ENCODE results near the gene CFAP45. TPM values are rescaled to one million over a fixed set of nuclear protein-coding genes. Genes with fewer than 3 reads are reported as not detected.

Gene CFAP45
- total RNA-seq, 3 donors from 2014 or later (not counting 1 experiment from before 2014, with no cell fraction given), result 1.3 to 5.0 (median 1.6) TPM

DNA sequence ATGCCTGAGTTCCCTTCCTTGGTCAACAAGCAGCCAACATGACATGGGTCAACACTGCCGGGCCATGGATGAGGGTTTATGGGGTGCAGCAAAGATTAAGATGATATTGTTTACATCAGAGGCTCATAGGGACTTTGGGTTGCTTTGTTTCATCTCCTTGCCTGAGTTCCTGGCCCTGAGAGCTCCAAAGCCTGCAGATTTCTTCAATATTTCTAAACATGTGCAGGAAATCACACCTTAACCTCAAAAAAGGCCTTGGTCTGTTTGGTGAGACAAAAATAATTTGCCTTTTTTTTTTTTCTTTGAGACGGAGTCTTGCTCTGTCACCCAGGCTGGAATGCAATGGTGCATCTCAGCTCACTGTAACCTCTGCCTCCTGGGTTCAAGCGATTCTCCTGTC, 72.4 kb downstream of the CFAP45 start:
- Mint-ChIP-seq H3K36me3 (peaks cover 10% of the 10 kb centered on the region), H3K9me3 (peaks cover 5 to 6% of the 10 kb centered on the region in 2 donors), H3K4me3 (peak overlapping the region; percentile 62), H3K4me1 (peaks cover 75 to 83% of the 10 kb centered on the region in 2 donors), H3K27ac (peak overlapping the region; percentile 90 to 92), H3K27me3 (ENCODE audit: low read depth in 2 of 2) (peaks cover 20 to 24% of the 10 kb centered on the region in 2 donors)
- Histone ChIP-seq H3K4me3 (ENCODE audit: low read length) (no peak overlapping the region), H3K4me1 (ENCODE audit: control insufficient read depth, insufficient read depth, low read length) (peaks cover 78% of the 10 kb centered on the region), H3K36me3 (ENCODE audit: control insufficient read depth, insufficient read depth, low read length) (no peaks in the 10 kb centered on the region), H3K27me3 (ENCODE audit: control insufficient read depth, insufficient read depth, low read length) (no peaks in the 10 kb centered on the region), H3K9me3 (ENCODE audit: control insufficient read depth, insufficient read depth, low read length) (peaks cover 24% of the 10 kb centered on the region), H3K27ac (ENCODE audit: low read length) (peak overlapping the region; percentile 42)
- DNase-seq, result peak in 1 of 2 donors; percentile 72
- 35% methylated on average over 2 of the region's 3 CpGs for WGBS (ENCODE audit: insufficient coverage)
- ATAC-seq, result peak in 2 of 3 donors; percentile 24 to 25
- intact Hi-C loops (cut with micrococcal nuclease), result loop anchor here (2.0 to 10.0 kb wide), 2 partner anchors 27 to 1247 kb away; no protein-coding TSS in a partner anchor
- TF ChIP-seq, protein P1, sequence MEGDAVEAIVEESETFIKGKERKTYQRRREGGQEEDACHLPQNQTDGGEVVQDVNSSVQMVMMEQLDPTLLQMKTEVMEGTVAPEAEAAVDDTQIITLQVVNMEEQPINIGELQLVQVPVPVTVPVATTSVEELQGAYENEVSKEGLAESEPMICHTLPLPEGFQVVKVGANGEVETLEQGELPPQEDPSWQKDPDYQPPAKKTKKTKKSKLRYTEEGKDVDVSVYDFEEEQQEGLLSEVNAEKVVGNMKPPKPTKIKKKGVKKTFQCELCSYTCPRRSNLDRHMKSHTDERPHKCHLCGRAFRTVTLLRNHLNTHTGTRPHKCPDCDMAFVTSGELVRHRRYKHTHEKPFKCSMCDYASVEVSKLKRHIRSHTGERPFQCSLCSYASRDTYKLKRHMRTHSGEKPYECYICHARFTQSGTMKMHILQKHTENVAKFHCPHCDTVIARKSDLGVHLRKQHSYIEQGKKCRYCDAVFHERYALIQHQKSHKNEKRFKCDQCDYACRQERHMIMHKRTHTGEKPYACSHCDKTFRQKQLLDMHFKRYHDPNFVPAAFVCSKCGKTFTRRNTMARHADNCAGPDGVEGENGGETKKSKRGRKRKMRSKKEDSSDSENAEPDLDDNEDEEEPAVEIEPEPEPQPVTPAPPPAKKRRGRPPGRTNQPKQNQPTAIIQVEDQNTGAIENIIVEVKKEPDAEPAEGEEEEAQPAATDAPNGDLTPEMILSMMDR (IDR thresholded peaks at IDR 0.05), result no peak

DNA sequence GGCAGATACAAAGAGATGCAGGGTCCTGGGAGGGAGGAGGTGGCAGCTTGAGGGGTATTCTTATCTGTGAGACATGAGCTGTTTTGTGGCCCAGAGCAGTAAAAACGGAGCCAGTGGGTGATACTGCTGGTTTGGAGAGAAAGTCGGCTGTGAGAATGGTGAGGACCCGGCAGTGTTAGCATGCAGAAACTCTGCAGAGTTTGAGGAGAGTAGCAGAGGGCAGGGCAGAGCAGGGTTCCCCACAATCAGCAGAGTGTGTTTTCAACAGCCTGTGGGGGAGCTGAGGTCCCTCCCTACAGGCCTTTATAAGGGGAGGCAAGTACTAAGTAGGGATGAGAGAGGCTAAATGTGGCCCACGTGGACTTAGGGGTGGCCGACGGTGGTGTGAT, 72.9 kb downstream of the CFAP45 start:
- H3K4me1 Mint-ChIP-seq, result peaks cover 80 to 87% of the 10 kb centered on the region in 2 donors
- peak overlapping the region; percentile 62 for H3K4me3 Mint-ChIP-seq
- H3K27ac Mint-ChIP-seq, result peak overlapping the region; percentile 90 to 92
- Histone ChIP-seq H3K4me3 (ENCODE audit: low read length) (peak overlapping the region; percentile 3), H3K27ac (ENCODE audit: low read length) (peak overlapping the region; percentile 42), H3K27me3 (ENCODE audit: control insufficient read depth, insufficient read depth, low read length) (no peaks in the 10 kb centered on the region), H3K36me3 (ENCODE audit: control insufficient read depth, insufficient read depth, low read length) (no peaks in the 10 kb centered on the region), H3K4me1 (ENCODE audit: control insufficient read depth, insufficient read depth, low read length) (peaks cover 81% of the 10 kb centered on the region), H3K9me3 (ENCODE audit: control insufficient read depth, insufficient read depth, low read length) (peaks cover 24% of the 10 kb centered on the region)
- peaks cover 20 to 25% of the 10 kb centered on the region in 2 donors for H3K27me3 Mint-ChIP-seq (ENCODE audit: low read depth in 2 of 2)
- H3K36me3 Mint-ChIP-seq, result peaks cover 10% of the 10 kb centered on the region
- TF ChIP-seq, protein P1 (IDR thresholded peaks at IDR 0.05), result no peak
- peak; percentile 54 to 60 (median 59) for ATAC-seq
- peaks cover 5 to 6% of the 10 kb centered on the region in 2 donors for H3K9me3 Mint-ChIP-seq
- peak; percentile 23 to 47 for DNase-seq
- intact Hi-C loops (cut with micrococcal nuclease), result loop anchor here (2.0 to 10.0 kb wide), 2 partner anchors 26 to 1248 kb away; no protein-coding TSS in a partner anchor
- WGBS (ENCODE audit: insufficient coverage), result 58% methylated on average over 6 of the region's 6 CpGs

DNA sequence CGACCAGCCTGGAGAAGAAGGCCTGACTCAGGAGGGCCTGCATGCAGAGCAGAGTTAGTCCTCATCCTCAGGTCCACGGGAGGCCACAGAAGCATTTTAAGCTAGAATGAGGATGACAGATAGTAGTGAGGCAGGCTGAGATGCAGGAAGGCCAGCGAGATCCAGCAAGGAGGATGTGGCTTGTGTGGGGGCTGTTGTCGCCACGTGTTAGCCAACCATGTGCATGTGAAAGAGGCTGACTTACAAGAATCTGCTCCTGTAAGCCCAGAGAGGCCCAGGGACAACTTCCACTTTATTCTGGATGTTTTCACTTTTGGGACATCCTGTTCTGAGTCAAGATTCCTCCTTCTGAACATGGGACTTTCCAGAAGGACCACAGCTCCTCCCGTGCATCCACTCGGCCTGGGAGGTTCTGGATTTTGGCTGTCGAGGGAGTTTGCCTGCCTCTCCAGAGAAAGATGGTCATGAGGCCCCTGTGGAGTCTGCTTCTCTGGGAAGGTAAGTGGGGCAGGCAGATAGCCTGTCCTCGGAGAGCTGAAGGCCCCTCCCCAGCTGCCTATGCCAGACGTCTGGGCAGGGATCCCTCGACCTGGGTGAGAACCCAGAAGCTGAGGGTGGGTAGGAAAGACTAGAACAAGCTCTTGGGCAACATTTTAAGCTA, 73.4 kb downstream of the CFAP45 start, which contains the start of gene SLAMF8:
SLAMF8 (plus strand) TSS at position 433 of the 661 bp plus-strand sequence; CDS start at position 459, 26 bp downstream.
- Mint-ChIP-seq H3K4me3 (peak within 1 kb of the TSS; percentile 62), H3K4me1 (peaks cover 85 to 92% of the 10 kb centered on the region in 2 donors), H3K27me3 (ENCODE audit: low read depth in 2 of 2) (peaks cover 20 to 24% of the 10 kb centered on the region in 2 donors), H3K27ac (peak within 1 kb of the TSS; percentile 90 to 92), H3K36me3 (peaks cover 10% of the 10 kb centered on the region), H3K9me3 (peaks cover 5 to 6% of the 10 kb centered on the region in 2 donors)
- TF ChIP-seq, protein P1 (IDR thresholded peaks at IDR 0.05), result no peak
- intact Hi-C loops (cut with micrococcal nuclease), result loop anchor here (2.0 to 10.0 kb wide), 2 partner anchors 26 to 1248 kb away; no protein-coding TSS in a partner anchor
- peak within 1 kb of the TSS; percentile 42 for H3K27ac ChIP-seq (ENCODE audit: low read length)
- H3K36me3 ChIP-seq (ENCODE audit: control insufficient read depth, insufficient read depth, low read length), result no peaks in the 10 kb centered on the region
- H3K9me3 ChIP-seq (ENCODE audit: control insufficient read depth, insufficient read depth, low read length), result peaks cover 24% of the 10 kb centered on the region
- ATAC-seq (peak; percentile 78 to 87 (median 85)), DNase-seq (peak; percentile 80 to 81)
- H3K4me1 ChIP-seq (ENCODE audit: control insufficient read depth, insufficient read depth, low read length), result peaks cover 86% of the 10 kb centered on the region
- no peaks in the 10 kb centered on the region for H3K27me3 ChIP-seq (ENCODE audit: control insufficient read depth, insufficient read depth, low read length)
- 30% methylated on average over 11 of the region's 11 CpGs for WGBS (ENCODE audit: insufficient coverage)
- H3K4me3 ChIP-seq (ENCODE audit: low read length), result peak within 1 kb of the TSS; percentile 3
